PC-9 (cell line): ENCODE results near the gene GNL3. TPM values are rescaled to one million over a fixed set of nuclear protein-coding genes. Genes with fewer than 3 reads are reported as not detected.
"Not testable (repeated sequence)": the region's sequence is repeated elsewhere in the genome, so short reads cannot be mapped to it uniquely, and the experiment has no call there.

ENCODE experiments used
- BruUV-seq: library from RNA; stranded (reverse); fragments of 400-500 nt; replicated peaks from 2 replicates; lab custom pipeline; 2021; lab: Mats Ljungman, UMichigan
- CTCF ChIA-PET: fragments of 300-600 bp; sonication (Branson Sonifier 250); formaldehyde crosslinking; loops from one replicate; lab custom pipeline; 2022; ENCODE audit warnings: antibody characterized with exemption; lab: Charles Lee
- POLR2A ChIA-PET: fragments of 300-600 bp; sonication (Branson Sonifier 250); formaldehyde crosslinking; loops from one replicate; lab custom pipeline; 2022; ENCODE audit warnings: antibody characterized with exemption; ENCODE audit not compliant: unreplicated experiment; lab: Charles Lee
- DNase-seq, 2 experiments: peaks; one replicate each; pipeline versions ENCODE4 v3.0.0 to v3.0.0-alpha.2; 2015 to 2022; ENCODE audit warnings: mixed read lengths in 1 of 2
- H2AFZ ChIP-seq: fragments of 200-600 bp; sonication (generic); 2 replicates; pipeline ENCODE4 v1.8.1; 2017; ENCODE audit warnings: antibody characterized with exemption
- H3F3A ChIP-seq: fragments of 200-600 bp; sonication (generic); 2 replicates; pipeline ENCODE4 v1.8.1; 2017; ENCODE audit warnings: antibody characterized with exemption, mild to moderate bottlenecking, low read depth; ENCODE audit not compliant: insufficient read depth
- H3K27ac ChIP-seq: fragments of 200-600 bp; sonication (generic); 2 replicates; pipeline ENCODE4 v1.6.1; 2016; ENCODE audit warnings: mixed run types
- H3K27me3 ChIP-seq: fragments of 200-600 bp; sonication (generic); 2 replicates; pipeline ENCODE4 v1.6.1; 2016; ENCODE audit warnings: low read depth, mixed run types; ENCODE audit not compliant: insufficient read depth
- H3K36me3 ChIP-seq: fragments of 200-600 bp; sonication (generic); 2 replicates; pipeline ENCODE4 v1.6.1; 2016; ENCODE audit warnings: low read depth, mixed run types
- H3K4me1 ChIP-seq: fragments of 200-600 bp; sonication (generic); replicated peaks from 2 replicates; pipeline ENCODE4 v1.6.1; 2016; ENCODE audit warnings: mixed run types; ENCODE audit not compliant: insufficient read depth
- H3K4me2 ChIP-seq: fragments of 200-600 bp; sonication (generic); 2 replicates; pipeline ENCODE4 v1.6.1; 2017; ENCODE audit warnings: mixed run types
- H3K4me3 ChIP-seq: fragments of 200-600 bp; sonication (generic); 2 replicates; pipeline ENCODE4 v1.6.1; 2016; ENCODE audit warnings: mixed run types
- H3K79me2 ChIP-seq: fragments of 200-600 bp; sonication (generic); 2 replicates; pipeline ENCODE4 v1.6.1; 2017; ENCODE audit warnings: low read depth, mixed run types
- H3K9me2 ChIP-seq: fragments of 200-600 bp; sonication (generic); 2 replicates; pipeline ENCODE4 v1.8.1; 2017; ENCODE audit warnings: mild to moderate bottlenecking; ENCODE audit not compliant: insufficient read depth
- H3K9me3 ChIP-seq: fragments of 200-600 bp; sonication (generic); 2 replicates; pipeline ENCODE4 v1.8.1; 2016; ENCODE audit warnings: low read depth; ENCODE audit not compliant: insufficient read depth
- H4K20me1 ChIP-seq: fragments of 200-600 bp; sonication (generic); 2 replicates; pipeline ENCODE4 v1.8.1; 2017; ENCODE audit not compliant: insufficient read depth
- CTCF ChIP-seq: fragments of 200-600 bp; sonication (generic); conservative IDR thresholded peaks from 2 replicates; pipeline ENCODE4 v1.6.1; 2017; ENCODE audit warnings: mixed run types, antibody characterized with exemption, mild to moderate bottlenecking, moderate library complexity
- EZH2 ChIP-seq: fragments of 200-600 bp; sonication (generic); IDR thresholded peaks from 2 replicates; pipeline ENCODE4 v1.8.0; 2017; ENCODE audit warnings: antibody characterized with exemption, low read depth
- intact Hi-C: fragments of 100-400 bp; cut with micrococcal nuclease; formaldehyde crosslinking; loops from one replicate; pipeline ENCODE4 v1.10.0; 2022; ENCODE audit not compliant: unreplicated experiment
- total RNA-seq: library from RNA; stranded (reverse); gene quantifications from 2 replicates; pipeline ENCODE4 v1.2.3, GENCODE V29; 2021

The GNL3 gene
- total RNA-seq, 1 experiment from 2014 or later: 82.3 TPM

- no peaks in the 10 kb centered on the region for H3K4me1 ChIP-seq
- CTCF ChIA-PET: no interaction called here
- DNase-seq: no peak
- POLR2A ChIA-PET: no interaction called here
- no peak for TF ChIP-seq EZH2
- TF ChIP-seq CTCF: no peak
- H3K79me2 ChIP-seq: no peaks in the 10 kb centered on the region
- H2AFZ ChIP-seq: no peak overlapping the region
- H3F3A ChIP-seq: peaks cover 7% of the 10 kb centered on the region; the same call in 1 of the 2 replicates
- H3K4me3 ChIP-seq: no peak overlapping the region
- no peak overlapping the region for H3K27ac ChIP-seq
- H3K9me3 ChIP-seq: peaks cover 11% of the 10 kb centered on the region; the same call in 1 of the 2 replicates
- H4K20me1 ChIP-seq: no peaks in the 10 kb centered on the region
- intact Hi-C loops: no loop called here
- H3K27me3 ChIP-seq: no peaks in the 10 kb centered on the region
- BruUV-seq: no TSS peak
- H3K9me2 ChIP-seq: no peaks in the 10 kb centered on the region
- 0 out of 2 replicates have a peak, but pooled peaks cover 9% of the 10 kb centered on the region for H3K36me3 ChIP-seq
- no peak overlapping the region for H3K4me2 ChIP-seq
These were observed 38.1 kb downstream of the GNL3 start for GRCh38 chr3:52723935-52724334.

GRCh38 chr3:52724511-52724910, 38.7 kb downstream of the GNL3 start:
- H2AFZ ChIP-seq: no peak overlapping the region
- peaks cover 9% of the 10 kb centered on the region; the same call in 1 of the 2 replicates for H3K36me3 ChIP-seq
- no peak overlapping the region for H3K27ac ChIP-seq
- TF ChIP-seq EZH2: no peak
- no peak overlapping the region for H3K4me2 ChIP-seq
- H3K4me1 ChIP-seq: no peaks in the 10 kb centered on the region
- no peaks in the 10 kb centered on the region for H3K79me2 ChIP-seq
- no peak for DNase-seq
- peaks cover 7% of the 10 kb centered on the region; the same call in 1 of the 2 replicates for H3F3A ChIP-seq
- no peaks in the 10 kb centered on the region for H3K9me2 ChIP-seq
- ChIA-PET CTCF (no interaction called here), POLR2A (interaction anchor here (0.6 kb wide), 1 partner anchor 31 kb away, joined by 3 read pairs; no protein-coding TSS in a partner anchor)
- BruUV-seq: no TSS peak
- intact Hi-C loops: no loop called here
- peaks cover 11% of the 10 kb centered on the region; the same call in 1 of the 2 replicates for H3K9me3 ChIP-seq
- no peak overlapping the region for H3K4me3 ChIP-seq
- H3K27me3 ChIP-seq: no peaks in the 10 kb centered on the region
- H4K20me1 ChIP-seq: no peaks in the 10 kb centered on the region

GRCh38 chr3:52728753-52729152, 42.9 kb downstream of the GNL3 start:
- H3K4me3 ChIP-seq, DNase-seq, H2AFZ ChIP-seq, intact Hi-C loops, H4K20me1 ChIP-seq, H3F3A ChIP-seq, H3K27me3 ChIP-seq, H3K9me2 ChIP-seq, POLR2A ChIA-PET, H3K4me2 ChIP-seq, H3K4me1 ChIP-seq, H3K27ac ChIP-seq, CTCF ChIA-PET, BruUV-seq, H3K79me2 ChIP-seq: not testable (repeated sequence)
- H3K9me3 ChIP-seq: peaks cover 21% of the 10 kb centered on the region
- peaks cover 26% of the 10 kb centered on the region; the same call in 1 of the 2 replicates for H3K36me3 ChIP-seq

- peaks cover 21% of the 10 kb centered on the region for H3K9me3 ChIP-seq
- POLR2A ChIA-PET: no interaction called here
- H3K4me1 ChIP-seq: no peaks in the 10 kb centered on the region
- TF ChIP-seq EZH2 (no peak), CTCF (no peak)
- no peak overlapping the region for H2AFZ ChIP-seq
- no peak overlapping the region for H3K27ac ChIP-seq
- DNase-seq: no peak
- H3F3A ChIP-seq: no peaks in the 10 kb centered on the region
- H3K4me3 ChIP-seq: no peak overlapping the region
- H3K9me2 ChIP-seq: no peaks in the 10 kb centered on the region
- H3K27me3 ChIP-seq: no peaks in the 10 kb centered on the region
- no peaks in the 10 kb centered on the region for H4K20me1 ChIP-seq
- peaks cover 37% of the 10 kb centered on the region for H3K36me3 ChIP-seq
- no peaks in the 10 kb centered on the region for H3K79me2 ChIP-seq
- no peak overlapping the region for H3K4me2 ChIP-seq
- intact Hi-C loops: no loop called here
- CTCF ChIA-PET: no interaction called here
- no TSS peak for BruUV-seq
These were observed 44.8 kb downstream of the GNL3 start for GRCh38 chr3:52730681-52731080.
